Mammary epithelial cell (primary cell): Measurements from ENCODE around the gene HADHA.

Experiments
- CTCF ChIP-seq, 2 donors: IDR thresholded peaks in 1 of 2; conservative IDR thresholded peaks in 1 of 2; 2 replicates each; pipeline ENCODE4 v1.5.1; 2011 to 2012; ENCODE audit warnings: inconsistent platforms in 2 of 2, low read length in 2 of 2, mild to moderate bottlenecking in 2 of 2, control low read depth in 1 of 2, low read depth in 1 of 2; ENCODE audit not compliant: insufficient read depth in 1 of 2; ENCODE audit errors: extremely low read depth in 1 of 2
- EZH2 ChIP-seq: IDR thresholded peaks from 2 replicates; pipeline ENCODE4 v1.6.1; 2012; ENCODE audit warnings: low read length, inconsistent platforms, borderline replicate concordance

- TF ChIP-seq CTCF (conservative IDR thresholded peaks at IDR 0.05 in 1 of 2, IDR thresholded peaks at IDR 0.05 in 1 of 2; ENCODE audit: extremely low read depth in 1 of 2, insufficient read depth in 1 of 2, low read depth in 1 of 2, low read length in 2 of 2) (no peak), EZH2 (no peak)
Measured at GRCh38 chr2:26177122-26177521, 67.3 kb downstream of the HADHA start.
